HG03095 (cell line): Measurements from ENCODE around the gene LGALS9B.
"Not testable (repeated sequence)": the region's sequence is repeated elsewhere in the genome, so short reads cannot be mapped to it uniquely, and the experiment has no call there.

ENCODE experiments used
- ATAC-seq: cut with Tn5 transposase; IDR thresholded peaks from one replicate; pipeline ENCODE4 v1.9.1; 2021; ENCODE audit warnings: moderate library complexity; ENCODE audit not compliant: unreplicated experiment

LGALS9B gene

DNA sequence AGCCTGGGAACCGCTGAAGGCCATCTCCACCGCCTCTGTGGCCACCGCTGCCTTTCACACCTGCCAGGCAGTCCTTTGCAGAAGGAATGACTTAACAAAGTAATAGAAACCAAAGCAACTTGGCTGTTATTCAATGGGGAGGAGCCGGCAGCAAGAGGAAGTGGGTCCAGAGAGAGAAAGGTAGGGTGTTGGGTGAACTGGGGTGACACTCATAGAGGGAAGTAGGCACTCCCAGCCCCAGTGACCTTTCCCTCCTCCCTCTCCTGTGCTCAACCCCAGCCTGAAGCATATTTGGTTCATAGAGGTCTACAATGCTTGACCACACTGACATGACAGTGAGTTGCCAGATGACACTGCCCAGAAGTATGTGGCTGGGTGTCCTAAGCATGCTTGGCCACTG is at the start of gene LGALS9B:
Gene LGALS9B (minus strand): TSS at position 93 of the 400 bp plus-strand sequence. CDS start 69 bp downstream, at position 24.
- peak; percentile 79 for ATAC-seq

DNA sequence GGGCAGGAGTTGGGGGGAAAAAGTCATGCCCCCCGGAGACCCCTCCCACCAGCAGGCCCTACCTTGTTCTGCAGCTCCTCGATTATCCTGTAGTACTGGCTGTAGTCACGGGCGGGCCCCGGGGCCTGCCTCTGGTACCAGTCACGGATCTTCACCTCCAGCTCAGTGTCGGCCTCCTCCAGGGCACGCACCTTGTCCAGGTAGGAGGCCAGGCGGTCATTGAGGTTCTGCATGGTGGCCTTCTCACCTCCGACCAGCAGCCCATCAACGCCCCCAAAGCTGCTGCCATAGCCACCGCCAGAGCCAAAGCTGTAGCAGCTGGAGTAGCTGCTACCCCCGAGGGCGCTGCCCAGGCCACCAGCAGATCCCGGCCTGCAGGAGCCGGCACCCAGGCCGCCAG is 49.6 kb upstream of the LGALS9B start:
- ATAC-seq, result not testable (repeated sequence)

DNA sequence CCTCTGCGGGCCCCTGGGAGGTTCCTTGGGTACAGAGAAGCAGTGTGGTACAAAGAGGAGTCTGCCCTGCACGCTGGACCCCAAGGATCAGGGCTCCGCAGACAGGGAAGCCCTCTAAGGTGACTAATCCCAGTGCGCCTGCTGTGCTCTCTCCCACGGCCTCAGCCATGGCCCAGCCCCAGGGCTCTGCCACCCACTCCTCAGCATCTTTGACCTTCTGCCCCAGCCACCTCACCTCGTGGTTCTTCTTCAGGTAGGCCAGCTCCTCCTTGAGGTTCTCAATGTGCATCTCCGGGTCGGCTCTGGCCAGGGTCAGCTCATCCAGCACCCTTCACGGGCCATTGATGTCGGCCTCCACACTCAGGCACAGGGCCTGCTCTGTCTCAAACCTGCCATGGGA is 47.8 kb upstream of the LGALS9B start:
- not testable (repeated sequence) for ATAC-seq

DNA sequence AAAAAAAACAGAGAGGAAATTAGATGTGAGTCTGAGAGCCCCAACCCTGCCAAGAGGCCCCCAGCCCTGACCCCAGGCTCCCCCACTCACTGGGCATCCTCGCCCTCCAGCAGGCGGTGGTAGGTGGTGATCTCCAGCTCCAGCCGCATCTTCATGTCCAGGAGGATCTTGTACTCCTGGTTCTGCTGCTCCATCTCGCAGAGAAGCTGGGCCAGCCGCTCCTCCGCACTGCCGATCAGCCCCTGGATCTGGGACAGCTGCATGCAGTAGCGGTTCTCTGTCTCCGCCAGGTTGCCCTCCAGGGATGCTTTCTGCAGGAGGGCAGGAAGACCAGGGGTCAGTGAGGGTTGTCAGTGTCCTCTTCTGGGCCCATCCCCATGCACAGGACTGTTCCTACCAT is 46.2 kb upstream of the LGALS9B start:
- ATAC-seq, result not testable (repeated sequence)

- ATAC-seq, result not testable (repeated sequence)
These were observed 45.0 kb upstream of the LGALS9B start for GRCh38 chr17:20512378-20512777.

- not testable (repeated sequence) for ATAC-seq
These were observed 44.4 kb upstream of the LGALS9B start for GRCh38 chr17:20511778-20512177.

- not testable (repeated sequence) for ATAC-seq
These were observed 38.0 kb upstream of the LGALS9B start for GRCh38 chr17:20505333-20505732.

GRCh38 chr17:20504388-20505066 is 37.2 kb upstream of the LGALS9B start:
- not testable (repeated sequence) for ATAC-seq

DNA sequence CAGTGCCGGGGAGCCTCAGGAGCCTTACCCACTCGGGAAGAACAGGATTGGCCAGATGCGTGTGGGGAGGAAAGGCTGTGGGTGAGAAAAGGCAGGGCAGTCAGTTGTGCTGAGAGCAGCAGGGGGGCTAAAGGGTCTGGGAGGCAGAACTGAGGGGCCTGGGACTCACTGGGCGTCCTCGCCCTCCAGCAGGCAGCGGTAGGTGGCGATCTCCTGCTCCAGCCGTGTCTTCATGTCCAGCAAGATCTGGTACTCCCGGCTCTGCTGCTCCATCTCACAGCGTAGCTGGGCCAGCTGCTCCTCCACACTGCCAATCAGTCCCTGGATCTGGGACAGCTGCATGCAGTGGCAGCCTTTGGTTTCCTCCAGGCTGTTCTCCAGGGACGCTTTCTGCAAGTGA is 34.6 kb upstream of the LGALS9B start:
- not testable (repeated sequence) for ATAC-seq

- not testable (repeated sequence) for ATAC-seq
These were observed 33.0 kb upstream of the LGALS9B start for GRCh38 chr17:20500346-20500745.

DNA sequence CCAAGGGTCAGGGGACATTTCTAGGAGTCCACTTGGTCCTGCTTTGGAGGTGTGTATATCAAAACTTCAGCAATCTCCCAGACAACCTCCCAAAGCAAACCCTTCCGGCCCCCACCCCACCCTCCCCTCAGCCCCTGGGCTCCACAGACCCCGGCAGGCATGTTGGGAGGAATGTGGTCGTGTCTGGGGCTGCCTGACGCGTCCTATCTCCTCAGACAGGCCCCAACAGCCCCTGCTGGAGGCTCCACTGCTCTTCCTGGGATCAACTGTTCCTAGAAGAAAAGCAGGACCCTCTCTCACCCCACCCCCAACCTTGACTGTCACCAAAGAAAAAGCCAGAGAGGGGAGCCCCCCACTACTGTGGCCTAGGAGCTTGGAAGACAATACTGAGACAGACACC is 28.1 kb upstream of the LGALS9B start:
- not testable (repeated sequence) for ATAC-seq

GRCh38 chr17:20494735-20495134 is 27.4 kb upstream of the LGALS9B start:
- ATAC-seq, result not testable (repeated sequence)

DNA sequence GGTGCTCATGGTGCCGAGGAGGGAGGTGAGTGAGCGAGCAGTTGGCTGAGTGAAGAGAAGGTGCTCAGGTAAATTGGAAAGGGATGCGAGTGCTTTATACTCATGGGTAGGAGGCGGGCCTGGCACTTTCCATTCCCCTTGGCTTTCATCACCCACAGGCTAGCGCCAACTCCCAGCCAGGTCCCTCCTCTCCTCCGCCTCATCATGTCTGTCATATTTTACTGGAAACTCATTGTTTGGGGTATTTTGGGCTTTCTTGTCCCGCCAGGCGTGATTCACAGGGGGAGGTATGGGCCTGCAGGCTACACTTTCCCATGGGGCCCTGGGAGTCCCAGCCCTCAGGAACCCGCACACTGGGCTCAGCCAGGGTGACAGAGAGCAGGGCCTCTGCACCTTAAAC is 26.8 kb upstream of the LGALS9B start:
- not testable (repeated sequence) for ATAC-seq

GRCh38 chr17:20492971-20493370 is 25.6 kb upstream of the LGALS9B start:
- ATAC-seq, result not testable (repeated sequence)

DNA sequence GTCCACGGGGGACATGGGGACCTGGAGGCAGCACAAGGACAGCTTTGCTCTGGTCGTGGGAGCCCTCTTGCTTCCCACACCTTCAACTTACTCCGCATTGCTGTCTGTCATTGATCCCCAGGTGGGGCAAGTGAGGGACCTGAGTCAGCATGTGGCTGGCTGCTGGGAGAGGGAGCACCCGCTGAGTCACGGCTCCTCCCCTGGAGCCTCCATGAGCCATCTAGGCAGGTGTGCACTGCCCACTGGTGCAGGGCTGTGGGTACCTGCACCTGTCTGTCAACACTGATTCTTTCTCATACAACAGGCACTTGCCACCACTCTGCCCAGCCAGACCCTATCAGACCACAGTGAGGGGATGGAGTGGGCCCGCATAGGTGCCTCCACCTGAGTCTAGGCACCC is 24.8 kb upstream of the LGALS9B start:
- not testable (repeated sequence) for ATAC-seq

GRCh38 chr17:20484930-20485329 is 17.6 kb upstream of the LGALS9B start:
- not testable (repeated sequence) for ATAC-seq

DNA sequence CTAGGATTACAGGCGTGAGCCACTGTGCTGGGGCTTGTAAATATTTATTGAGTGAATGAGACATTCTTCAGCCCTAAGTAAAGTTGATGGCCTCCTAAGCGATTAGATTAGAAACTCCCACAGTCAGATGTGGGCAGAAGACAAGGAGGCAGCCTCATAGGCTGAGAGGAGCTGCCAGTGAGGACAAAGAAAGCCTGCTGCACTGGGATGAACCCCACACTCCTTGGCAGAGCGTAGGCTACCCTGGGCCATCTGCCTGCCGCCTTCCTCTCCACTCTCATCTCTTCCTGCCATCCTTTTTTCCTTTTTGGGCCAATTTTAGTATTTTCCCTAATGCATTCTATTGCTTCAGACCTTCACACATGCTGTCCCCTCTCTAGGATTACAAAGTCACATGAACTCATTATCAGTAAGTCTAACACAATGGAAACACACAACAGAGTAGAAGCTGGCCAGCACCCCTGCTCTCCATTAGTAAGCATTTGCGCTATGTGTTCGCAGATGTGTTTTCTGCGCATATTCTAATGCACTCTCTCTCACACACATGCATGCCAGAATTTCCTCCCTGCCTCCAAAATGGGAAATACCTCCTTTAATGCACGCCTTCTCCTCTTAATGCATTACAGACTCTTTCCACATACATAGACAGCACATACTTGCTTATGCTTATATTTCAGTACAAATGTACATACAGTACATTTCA is 12.7 kb upstream of the LGALS9B start:
- not testable (repeated sequence) for ATAC-seq

GRCh38 chr17:20477398-20478071 is 10.2 kb upstream of the LGALS9B start:
- not testable (repeated sequence) for ATAC-seq

- not testable (repeated sequence) for ATAC-seq
These were observed 7.9 kb upstream of the LGALS9B start for GRCh38 chr17:20475137-20475831.

DNA sequence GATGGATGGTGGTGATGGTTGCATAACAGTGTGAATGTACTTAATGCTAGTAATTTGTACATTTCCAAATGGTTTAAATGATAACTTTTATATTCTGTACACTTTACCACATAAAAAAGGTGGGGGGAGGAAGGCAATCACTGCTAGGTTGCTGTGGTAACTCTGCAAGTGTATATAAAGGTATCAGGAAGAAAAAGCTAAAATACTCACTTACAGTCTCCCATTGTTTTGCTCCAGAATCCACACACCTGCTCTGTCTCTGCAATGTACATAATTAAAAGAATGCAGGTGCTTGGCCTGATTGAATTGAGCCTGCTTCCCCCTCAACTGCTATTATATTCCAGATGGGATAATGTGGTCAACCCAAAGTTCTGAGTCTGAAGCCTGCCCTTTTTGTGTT is 6.7 kb upstream of the LGALS9B start:
- not testable (repeated sequence) for ATAC-seq

GRCh38 chr17:20469946-20470345 is 2.6 kb upstream of the LGALS9B start:
- not testable (repeated sequence) for ATAC-seq
